ENCODE data around the gene AFF3. TPM values are rescaled to one million over a fixed set of nuclear protein-coding genes. Genes with fewer than 3 reads are reported as not detected.
"Not testable (repeated sequence)": the region's sequence is repeated elsewhere in the genome, so short reads cannot be mapped to it uniquely, and the experiment has no call there.

AFF3 gene
- total RNA-seq, 1 experiment from 2014 or later: 0.42 TPM

DNA sequence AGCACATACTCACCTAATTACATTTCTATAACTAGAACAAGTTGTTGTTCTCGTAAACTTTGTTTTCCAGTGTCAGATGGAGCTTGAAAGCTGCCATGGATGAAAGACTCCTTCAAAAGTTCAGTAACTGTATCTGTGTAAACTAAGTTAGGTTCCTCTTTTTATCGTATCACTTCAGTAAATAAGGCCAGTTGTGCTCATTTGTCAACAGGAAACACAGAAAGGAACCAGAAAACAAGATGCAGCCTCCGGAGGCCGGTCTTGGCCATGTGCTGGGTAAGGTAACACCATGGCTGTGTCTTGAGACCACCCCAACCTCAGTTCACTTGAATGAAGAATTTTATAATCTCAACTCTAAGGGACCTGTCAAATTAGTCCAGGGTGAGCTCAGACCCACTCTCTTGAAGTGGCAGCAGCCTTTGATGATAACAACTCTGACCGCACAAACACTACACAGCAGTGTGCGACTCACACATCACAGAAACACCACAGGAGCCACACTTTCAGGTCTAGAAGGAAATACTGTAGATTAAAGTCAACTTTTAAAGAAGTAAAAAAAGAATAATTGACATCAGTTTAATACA is 213.8 kb downstream of the AFF3 start:
- intact Hi-C loops (cut with micrococcal nuclease): no loop called here
- TF ChIP-seq, protein P1, sequence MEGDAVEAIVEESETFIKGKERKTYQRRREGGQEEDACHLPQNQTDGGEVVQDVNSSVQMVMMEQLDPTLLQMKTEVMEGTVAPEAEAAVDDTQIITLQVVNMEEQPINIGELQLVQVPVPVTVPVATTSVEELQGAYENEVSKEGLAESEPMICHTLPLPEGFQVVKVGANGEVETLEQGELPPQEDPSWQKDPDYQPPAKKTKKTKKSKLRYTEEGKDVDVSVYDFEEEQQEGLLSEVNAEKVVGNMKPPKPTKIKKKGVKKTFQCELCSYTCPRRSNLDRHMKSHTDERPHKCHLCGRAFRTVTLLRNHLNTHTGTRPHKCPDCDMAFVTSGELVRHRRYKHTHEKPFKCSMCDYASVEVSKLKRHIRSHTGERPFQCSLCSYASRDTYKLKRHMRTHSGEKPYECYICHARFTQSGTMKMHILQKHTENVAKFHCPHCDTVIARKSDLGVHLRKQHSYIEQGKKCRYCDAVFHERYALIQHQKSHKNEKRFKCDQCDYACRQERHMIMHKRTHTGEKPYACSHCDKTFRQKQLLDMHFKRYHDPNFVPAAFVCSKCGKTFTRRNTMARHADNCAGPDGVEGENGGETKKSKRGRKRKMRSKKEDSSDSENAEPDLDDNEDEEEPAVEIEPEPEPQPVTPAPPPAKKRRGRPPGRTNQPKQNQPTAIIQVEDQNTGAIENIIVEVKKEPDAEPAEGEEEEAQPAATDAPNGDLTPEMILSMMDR (IDR thresholded peaks at IDR 0.05; ENCODE audit: unreplicated experiment): no peak
- Mint-ChIP-seq H3K36me3 (ENCODE audit: insufficient read depth, unreplicated experiment) (no peaks in the 10 kb centered on the region), H3K4me1 (ENCODE audit: insufficient read depth, unreplicated experiment) (no peaks in the 10 kb centered on the region), H3K9me3 (ENCODE audit: unreplicated experiment) (no peaks in the 10 kb centered on the region), H3K27ac (ENCODE audit: low read depth, unreplicated experiment) (no peak overlapping the region), H3K4me3 (ENCODE audit: unreplicated experiment) (no peak overlapping the region), H3K27me3 (ENCODE audit: insufficient read depth, unreplicated experiment) (no peaks in the 10 kb centered on the region)
- DNase-seq (ENCODE audit: unreplicated experiment): no peak
- BruUV-seq (replicated peaks): no TSS peak
- ChIA-PET CTCF (interaction anchor here (0.6 kb wide), 1 partner anchor 39 kb away, joined by 3 read pairs; no protein-coding TSS in a partner anchor), POLR2A (interaction anchor here (0.6 to 1.6 kb wide), 2 partner anchors 21 to 238 kb away, joined by 3 to 5 read pairs; no protein-coding TSS in a partner anchor)

DNA sequence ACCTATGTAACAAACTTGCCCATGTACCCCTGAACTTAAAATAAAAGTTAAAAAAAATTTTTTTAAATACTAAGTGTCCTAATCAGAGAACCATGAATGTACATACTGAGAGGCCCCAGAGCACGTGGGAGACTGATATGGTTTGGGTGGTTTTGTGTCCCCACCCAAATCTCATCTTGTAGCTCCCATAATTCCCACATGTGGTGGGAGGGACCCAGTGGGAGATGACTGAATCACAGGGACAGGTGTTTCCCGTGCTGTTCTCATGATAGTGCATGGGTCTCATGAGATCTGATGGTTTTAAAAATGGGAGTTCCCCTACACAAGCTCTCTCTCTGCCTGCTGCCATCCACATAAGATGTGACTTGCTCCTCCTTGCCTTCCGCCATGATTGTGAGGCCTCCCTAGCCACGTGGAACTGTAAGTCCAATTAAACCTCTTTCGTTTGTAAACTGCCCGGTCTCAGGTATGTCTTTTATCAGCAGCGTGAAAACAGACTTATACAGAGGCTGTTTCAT is 214.6 kb downstream of the AFF3 start:
- H3K4me1 Mint-ChIP-seq (ENCODE audit: insufficient read depth, unreplicated experiment); DNase-seq (ENCODE audit: unreplicated experiment); H3K27me3 Mint-ChIP-seq (ENCODE audit: insufficient read depth, unreplicated experiment); H3K27ac Mint-ChIP-seq (ENCODE audit: low read depth, unreplicated experiment); CTCF ChIA-PET; H3K4me3 Mint-ChIP-seq (ENCODE audit: unreplicated experiment); H3K36me3 Mint-ChIP-seq (ENCODE audit: insufficient read depth, unreplicated experiment); intact Hi-C loops (cut with micrococcal nuclease); BruUV-seq (replicated peaks); H3K9me3 Mint-ChIP-seq (ENCODE audit: unreplicated experiment): not testable (repeated sequence)
- POLR2A ChIA-PET: interaction anchor here (1.6 kb wide), 1 partner anchor 22 kb away, joined by 5 read pairs; no protein-coding TSS in a partner anchor

DNA sequence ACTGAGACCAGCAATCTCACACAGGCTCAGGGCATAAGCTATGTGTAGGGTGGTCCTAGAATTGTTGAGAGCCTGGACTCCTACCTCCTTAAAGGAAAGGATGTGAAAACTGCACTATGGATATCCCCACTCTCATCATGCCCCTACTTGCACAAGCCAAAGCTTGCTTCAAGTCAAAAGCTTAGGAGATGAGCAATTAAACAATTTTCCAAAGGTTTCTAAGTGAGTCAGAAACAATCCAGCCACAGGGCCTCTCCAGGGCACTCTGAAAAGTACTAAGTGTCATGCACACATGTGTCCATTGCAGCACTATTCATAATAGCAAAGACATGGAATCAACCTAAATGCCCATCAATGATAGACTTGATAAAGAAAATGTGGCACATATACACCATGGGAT is 215.4 kb downstream of the AFF3 start:
- no peak overlapping the region for H3K27ac Mint-ChIP-seq (ENCODE audit: low read depth, unreplicated experiment)
- H3K9me3 Mint-ChIP-seq (ENCODE audit: unreplicated experiment): no peaks in the 10 kb centered on the region
- BruUV-seq (replicated peaks): no TSS peak
- no peaks in the 10 kb centered on the region for H3K27me3 Mint-ChIP-seq (ENCODE audit: insufficient read depth, unreplicated experiment)
- H3K4me1 Mint-ChIP-seq (ENCODE audit: insufficient read depth, unreplicated experiment): no peaks in the 10 kb centered on the region
- DNase-seq (ENCODE audit: unreplicated experiment): no peak
- H3K4me3 Mint-ChIP-seq (ENCODE audit: unreplicated experiment): no peak overlapping the region
- ChIA-PET CTCF (no interaction called here), POLR2A (no interaction called here)
- H3K36me3 Mint-ChIP-seq (ENCODE audit: insufficient read depth, unreplicated experiment): no peaks in the 10 kb centered on the region
- TF ChIP-seq, protein P1 (IDR thresholded peaks at IDR 0.05; ENCODE audit: unreplicated experiment): no peak
- intact Hi-C loops (cut with micrococcal nuclease): no loop called here

DNA sequence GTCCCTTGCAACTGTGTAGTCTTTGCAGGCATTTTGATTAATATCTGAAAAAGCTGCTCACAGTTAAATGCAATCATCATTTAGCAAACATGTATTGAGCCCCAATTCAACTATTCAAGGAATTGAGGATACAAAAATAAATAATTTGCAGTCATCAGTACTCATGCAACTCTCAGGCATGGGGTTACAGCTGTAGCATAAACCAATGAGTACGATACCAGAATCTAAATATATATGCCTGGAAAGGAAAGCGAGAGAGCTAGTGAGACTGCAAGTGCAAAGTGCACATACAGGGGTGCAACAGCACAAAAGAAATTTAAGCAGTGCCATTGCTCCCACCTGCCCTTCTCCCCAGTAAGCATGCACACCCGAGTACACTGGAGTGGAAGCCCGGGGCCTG is 216.4 kb downstream of the AFF3 start:
- intact Hi-C loops (cut with micrococcal nuclease): no loop called here
- no peak for DNase-seq (ENCODE audit: unreplicated experiment)
- H3K4me1 Mint-ChIP-seq (ENCODE audit: insufficient read depth, unreplicated experiment): no peaks in the 10 kb centered on the region
- no peak overlapping the region for H3K4me3 Mint-ChIP-seq (ENCODE audit: unreplicated experiment)
- no peaks in the 10 kb centered on the region for H3K27me3 Mint-ChIP-seq (ENCODE audit: insufficient read depth, unreplicated experiment)
- TF ChIP-seq, protein P1 (IDR thresholded peaks at IDR 0.05; ENCODE audit: unreplicated experiment): no peak
- no TSS peak for BruUV-seq (replicated peaks)
- ChIA-PET POLR2A (no interaction called here), CTCF (no interaction called here)
- no peaks in the 10 kb centered on the region for H3K36me3 Mint-ChIP-seq (ENCODE audit: insufficient read depth, unreplicated experiment)
- no peaks in the 10 kb centered on the region for H3K9me3 Mint-ChIP-seq (ENCODE audit: unreplicated experiment)
- no peak overlapping the region for H3K27ac Mint-ChIP-seq (ENCODE audit: low read depth, unreplicated experiment)
